NCI-H2081 treated with DMSO at 0.1 percent for 48 hours (cell line): ENCODE measurements around the gene NSMF.
A peak's percentile ranks its signal among the peaks of the same experiment; 100 is the strongest.

Experiments
- DNase-seq: peaks from one replicate; lab custom pipeline; 2025; lab: John Stamatoyannopoulos, UW

NSMF gene

GRCh38 chr9:137429974-137430722 lies 29.0 kb downstream of the NSMF start:
- DNase-seq, result no peak

- DNase-seq, result no peak
These were observed 29.6 kb downstream of the NSMF start for GRCh38 chr9:137429546-137429890.

GRCh38 chr9:137428841-137429545 lies 30.1 kb downstream of the NSMF start:
- DNase-seq, result no peak

GRCh38 chr9:137428311-137428630 lies 30.9 kb downstream of the NSMF start:
- no peak for DNase-seq

GRCh38 chr9:137427454-137428310 lies 31.5 kb downstream of the NSMF start:
- DNase-seq, result no peak

- no peak for DNase-seq
These were observed 33.0 kb downstream of the NSMF start for GRCh38 chr9:137426018-137426681.

GRCh38 chr9:137423514-137424291 lies 35.4 kb downstream of the NSMF start:
- no peak for DNase-seq

- DNase-seq, result peak; percentile 65
These were observed 36.3 kb downstream of the NSMF start, which contains the start of the genes EXD3 and NOXA1 for GRCh38 chr9:137422604-137423513. TSS of gene EXD3 (minus strand) at chr9:137423162. CDS start at chr9:137395357, 27,805 bp downstream. TSS of gene NOXA1 (plus strand) at chr9:137423393. CDS start at chr9:137423530, 137 bp downstream.

GRCh38 chr9:137421838-137422603 lies 37.1 kb downstream of the NSMF start:
- no peak for DNase-seq

- no peak for DNase-seq
These were observed 41.7 kb downstream of the NSMF start for GRCh38 chr9:137417161-137418021.

GRCh38 chr9:137416563-137417151 lies 42.5 kb downstream of the NSMF start:
- DNase-seq, result no peak

GRCh38 chr9:137416006-137416562 lies 43.0 kb downstream of the NSMF start:
- DNase-seq, result no peak

- DNase-seq, result no peak
These were observed 43.7 kb downstream of the NSMF start for GRCh38 chr9:137415451-137415850.

GRCh38 chr9:137412431-137412830 lies 46.7 kb downstream of the NSMF start:
- no peak for DNase-seq

GRCh38 chr9:137411645-137412380 lies 47.3 kb downstream of the NSMF start:
- DNase-seq, result no peak

- DNase-seq, result no peak
These were observed 47.9 kb downstream of the NSMF start for GRCh38 chr9:137411260-137411644.

GRCh38 chr9:137410891-137411249 lies 48.3 kb downstream of the NSMF start:
- no peak for DNase-seq
